ENCODE data around the gene LRIG1.

LRIG1 gene

DNA sequence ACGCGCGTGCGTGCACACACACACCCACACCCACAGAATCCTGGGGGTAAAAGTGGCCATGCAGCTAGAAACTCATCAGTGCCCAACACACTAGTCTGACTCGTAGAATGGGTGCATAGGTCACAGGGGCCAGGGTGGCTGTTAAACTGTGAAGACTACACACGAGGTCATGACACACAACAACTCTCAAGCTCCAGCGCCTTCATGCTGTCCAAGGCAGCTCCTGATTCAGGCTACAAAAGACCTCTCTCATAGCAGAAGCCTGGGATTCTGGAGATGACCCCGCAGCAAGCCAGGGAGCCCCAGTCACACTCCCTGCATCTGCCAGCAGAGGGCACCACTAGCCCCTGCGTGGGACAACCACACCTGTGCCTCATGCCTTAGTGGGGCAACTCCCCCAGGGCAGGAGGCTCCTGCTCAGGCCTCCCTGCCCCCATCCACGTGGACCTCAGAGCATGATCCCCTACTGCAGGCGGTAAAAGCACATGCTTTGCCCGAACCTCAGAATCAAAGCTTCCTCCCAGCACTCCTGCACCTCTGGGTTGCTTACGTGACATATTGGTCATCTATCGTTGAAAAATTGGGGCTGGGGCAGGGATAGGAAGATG, 93.1 kb downstream of the LRIG1 start:
- Histone ChIP-seq H3K36me3 (ENCODE audit: control insufficient read depth, insufficient read depth, low read length) (peaks cover 30% of the 10 kb centered on the region), H3K27me3 (replicated peaks; ENCODE audit: control insufficient read depth, insufficient read depth, low read length) (no peaks in the 10 kb centered on the region), H3K4me3 (replicated peaks; ENCODE audit: low read depth, low read length) (no peak overlapping the region)
- TF ChIP-seq, protein P1, sequence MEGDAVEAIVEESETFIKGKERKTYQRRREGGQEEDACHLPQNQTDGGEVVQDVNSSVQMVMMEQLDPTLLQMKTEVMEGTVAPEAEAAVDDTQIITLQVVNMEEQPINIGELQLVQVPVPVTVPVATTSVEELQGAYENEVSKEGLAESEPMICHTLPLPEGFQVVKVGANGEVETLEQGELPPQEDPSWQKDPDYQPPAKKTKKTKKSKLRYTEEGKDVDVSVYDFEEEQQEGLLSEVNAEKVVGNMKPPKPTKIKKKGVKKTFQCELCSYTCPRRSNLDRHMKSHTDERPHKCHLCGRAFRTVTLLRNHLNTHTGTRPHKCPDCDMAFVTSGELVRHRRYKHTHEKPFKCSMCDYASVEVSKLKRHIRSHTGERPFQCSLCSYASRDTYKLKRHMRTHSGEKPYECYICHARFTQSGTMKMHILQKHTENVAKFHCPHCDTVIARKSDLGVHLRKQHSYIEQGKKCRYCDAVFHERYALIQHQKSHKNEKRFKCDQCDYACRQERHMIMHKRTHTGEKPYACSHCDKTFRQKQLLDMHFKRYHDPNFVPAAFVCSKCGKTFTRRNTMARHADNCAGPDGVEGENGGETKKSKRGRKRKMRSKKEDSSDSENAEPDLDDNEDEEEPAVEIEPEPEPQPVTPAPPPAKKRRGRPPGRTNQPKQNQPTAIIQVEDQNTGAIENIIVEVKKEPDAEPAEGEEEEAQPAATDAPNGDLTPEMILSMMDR (IDR thresholded peaks at IDR 0.05; ENCODE audit: insufficient read depth, low read length, poor library complexity, severe bottlenecking): peak; percentile 95
- DNase-seq (ENCODE audit: extremely low read depth, insufficient read length): peak; percentile 59

DNA sequence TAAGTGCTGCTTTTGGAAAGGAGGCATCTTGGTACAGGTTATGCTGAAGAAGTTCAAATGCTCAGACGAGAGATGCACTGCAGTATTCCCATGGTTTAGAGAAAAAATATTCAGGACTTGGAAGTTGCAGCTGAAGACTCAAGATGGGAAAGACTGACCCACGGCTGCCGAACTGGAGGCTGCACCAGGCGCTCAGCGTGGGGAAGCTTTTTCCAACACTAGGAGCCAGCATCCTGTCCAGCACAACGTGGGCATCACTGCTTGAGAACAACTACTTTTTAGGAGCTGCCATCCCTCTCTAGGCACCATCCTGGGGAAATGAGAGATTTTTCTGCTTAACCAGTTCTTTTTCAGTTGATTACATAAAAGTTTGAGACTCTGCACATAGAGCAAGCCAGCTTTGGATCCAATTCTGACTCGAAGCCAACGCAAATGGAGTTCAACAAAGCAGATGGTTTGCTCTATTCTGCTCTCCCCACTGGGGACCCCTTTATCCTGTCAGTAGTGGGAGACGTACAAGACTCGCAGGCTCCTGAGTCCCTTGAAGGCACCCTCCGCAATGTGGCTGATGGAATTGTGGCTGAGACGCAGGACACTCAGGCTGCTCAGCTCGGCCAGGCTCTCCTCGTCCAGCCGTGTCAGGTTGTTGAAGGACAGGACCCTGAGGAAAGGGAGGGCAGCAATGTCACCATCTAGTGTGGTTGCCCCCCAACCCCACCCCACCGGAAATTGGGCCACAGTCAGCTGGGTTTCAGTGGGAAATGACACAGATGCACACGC, 93.8 kb downstream of the LRIG1 start:
- no peak for DNase-seq (ENCODE audit: extremely low read depth, insufficient read length)
- no peaks in the 10 kb centered on the region for H3K27me3 ChIP-seq (replicated peaks; ENCODE audit: control insufficient read depth, insufficient read depth, low read length)
- TF ChIP-seq, protein P1 (IDR thresholded peaks at IDR 0.05; ENCODE audit: insufficient read depth, low read length, poor library complexity, severe bottlenecking): no peak
- H3K36me3 ChIP-seq (ENCODE audit: control insufficient read depth, insufficient read depth, low read length): peaks cover 24% of the 10 kb centered on the region
- H3K4me3 ChIP-seq (replicated peaks; ENCODE audit: low read depth, low read length): no peak overlapping the region

DNA sequence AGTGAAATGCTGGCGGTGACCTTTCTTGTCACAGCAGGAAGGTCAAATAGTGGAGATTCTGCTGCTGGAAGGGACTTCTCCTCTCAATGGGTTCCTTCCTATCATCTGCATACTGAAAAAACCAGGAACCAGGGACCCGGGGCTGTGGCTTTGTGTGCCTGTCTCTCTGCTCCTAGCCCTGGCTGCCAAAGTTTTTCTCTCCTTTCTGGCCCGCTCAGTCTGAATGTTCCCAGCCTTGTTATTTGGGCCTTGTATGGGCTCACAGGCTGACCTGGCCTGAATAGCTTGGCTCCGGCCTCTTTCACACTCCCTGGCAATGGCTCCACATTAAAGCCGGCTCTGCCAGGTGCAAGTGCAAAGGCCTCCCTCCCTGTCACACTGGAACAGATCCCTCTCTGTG, 94.7 kb downstream of the LRIG1 start:
- peaks cover 24% of the 10 kb centered on the region for H3K36me3 ChIP-seq (ENCODE audit: control insufficient read depth, insufficient read depth, low read length)
- DNase-seq (ENCODE audit: extremely low read depth, insufficient read length): no peak
- no peak overlapping the region for H3K4me3 ChIP-seq (replicated peaks; ENCODE audit: low read depth, low read length)
- H3K27me3 ChIP-seq (replicated peaks; ENCODE audit: control insufficient read depth, insufficient read depth, low read length): no peaks in the 10 kb centered on the region
- TF ChIP-seq, protein P1 (IDR thresholded peaks at IDR 0.05; ENCODE audit: insufficient read depth, low read length, poor library complexity, severe bottlenecking): no peak

DNA sequence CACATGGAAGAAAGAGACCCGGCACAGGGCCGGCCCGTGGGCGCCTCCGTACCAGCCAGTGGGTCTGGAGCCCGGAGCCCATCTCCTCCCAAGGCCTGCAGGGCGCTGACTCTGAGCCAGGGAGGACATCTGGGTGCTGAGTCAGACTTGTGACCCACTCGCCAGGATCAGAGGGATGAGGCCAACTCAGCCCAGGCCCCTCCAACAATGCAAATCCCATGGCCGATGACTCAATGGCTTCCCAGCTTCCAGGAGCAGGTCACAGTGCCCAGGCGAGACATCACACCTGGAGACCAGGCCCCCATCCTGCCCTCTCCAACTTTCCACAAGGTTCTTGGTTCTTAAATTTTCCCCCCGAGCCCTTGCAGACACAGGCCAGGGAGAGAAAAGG, 95.1 kb downstream of the LRIG1 start:
- H3K27me3 ChIP-seq (replicated peaks; ENCODE audit: control insufficient read depth, insufficient read depth, low read length): no peaks in the 10 kb centered on the region
- TF ChIP-seq, protein P1 (IDR thresholded peaks at IDR 0.05; ENCODE audit: insufficient read depth, low read length, poor library complexity, severe bottlenecking): no peak
- H3K36me3 ChIP-seq (ENCODE audit: control insufficient read depth, insufficient read depth, low read length): peaks cover 24% of the 10 kb centered on the region
- DNase-seq (ENCODE audit: extremely low read depth, insufficient read length): no peak
- no peak overlapping the region for H3K4me3 ChIP-seq (replicated peaks; ENCODE audit: low read depth, low read length)

DNA sequence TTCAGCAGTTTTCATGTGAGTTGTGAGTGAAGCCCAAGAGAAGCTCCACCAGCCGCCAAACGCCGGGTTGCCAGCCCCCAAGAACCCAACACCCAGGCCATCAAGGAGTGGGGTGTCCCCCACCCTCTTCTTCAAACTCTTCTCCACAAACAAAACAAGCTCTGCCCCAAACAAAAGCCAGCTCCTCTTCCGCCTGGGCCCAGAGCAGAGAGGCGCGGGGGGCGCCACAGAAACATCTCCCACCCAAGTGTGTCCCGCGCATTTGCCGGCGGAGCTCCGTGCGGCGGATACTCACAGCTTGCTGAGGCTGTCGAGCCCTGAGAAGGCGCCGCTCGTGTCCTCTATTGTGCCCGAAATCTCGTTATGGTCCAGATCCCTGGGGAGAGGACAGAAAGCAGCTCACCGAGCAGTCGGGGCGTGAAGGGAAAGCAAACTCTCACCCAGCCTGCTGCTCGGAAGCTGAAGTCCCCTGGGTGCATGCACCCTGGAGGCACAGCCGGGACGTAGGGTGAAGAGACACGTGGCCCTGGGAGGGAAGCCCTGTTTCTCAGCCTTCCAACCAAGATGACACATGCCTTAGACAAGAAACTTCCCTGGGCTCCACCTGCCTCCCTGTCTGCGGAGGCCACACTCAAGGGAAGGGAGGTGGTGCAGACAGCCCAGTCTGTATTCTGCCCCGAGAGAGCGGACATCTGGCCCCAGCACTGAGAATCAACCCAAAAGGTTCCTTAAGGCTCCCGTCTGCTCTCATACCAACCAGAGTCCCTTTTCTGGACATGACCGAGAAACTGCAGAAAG, 95.7 kb downstream of the LRIG1 start:
- Histone ChIP-seq H3K4me3 (replicated peaks; ENCODE audit: low read depth, low read length) (no peak overlapping the region), H3K27me3 (replicated peaks; ENCODE audit: control insufficient read depth, insufficient read depth, low read length) (no peaks in the 10 kb centered on the region), H3K36me3 (ENCODE audit: control insufficient read depth, insufficient read depth, low read length) (peaks cover 22% of the 10 kb centered on the region)
- DNase-seq (ENCODE audit: extremely low read depth, insufficient read length): no peak
- TF ChIP-seq, protein P1 (IDR thresholded peaks at IDR 0.05; ENCODE audit: insufficient read depth, low read length, poor library complexity, severe bottlenecking): no peak

Data from GM06990 (cell line).